Ishikawa (cell line): ENCODE measurements around the gene CYB5D1.

Source experiments
- EGR1 ChIP-seq: IDR thresholded peaks from 2 replicates; pipeline ENCODE4 v1.6.1; 2012
- EP300 ChIP-seq: IDR thresholded peaks from 2 replicates; pipeline ENCODE4 v1.6.1; 2012; ENCODE audit warnings: borderline replicate concordance
- FOXM1 ChIP-seq: IDR thresholded peaks from 2 replicates; pipeline ENCODE4 v1.6.1; 2012; ENCODE audit warnings: low read depth, borderline replicate concordance
- NFIC ChIP-seq: IDR thresholded peaks from 2 replicates; pipeline ENCODE4 v1.6.1; 2012
- RAD21 ChIP-seq: IDR thresholded peaks from 2 replicates; pipeline ENCODE4 v1.6.1; 2012; ENCODE audit warnings: low read depth
- REST ChIP-seq: IDR thresholded peaks from 2 replicates; pipeline ENCODE4 v1.6.1; 2012; ENCODE audit warnings: low read depth, mild to moderate bottlenecking
- TAF1 ChIP-seq: IDR thresholded peaks from 2 replicates; pipeline ENCODE4 v1.6.1; 2012; ENCODE audit warnings: low read depth, mild to moderate bottlenecking
- TCF12 ChIP-seq: IDR thresholded peaks from 2 replicates; pipeline ENCODE4 v1.6.1; 2012; ENCODE audit warnings: low read depth
- TEAD4 ChIP-seq: IDR thresholded peaks from 2 replicates; pipeline ENCODE4 v1.6.1; 2012
- ZBTB7A ChIP-seq: IDR thresholded peaks from 2 replicates; pipeline ENCODE4 v1.6.1; 2012; ENCODE audit warnings: low read depth

- no peak for TF ChIP-seq RAD21
- TF ChIP-seq EP300, result no peak
- no peak for TF ChIP-seq REST
- no peak for TF ChIP-seq NFIC
- no peak for TF ChIP-seq FOXM1
- no peak for TF ChIP-seq TAF1
- TF ChIP-seq TEAD4, result no peak
- no peak for TF ChIP-seq EGR1
- TF ChIP-seq ZBTB7A, result no peak
- TF ChIP-seq TCF12, result no peak
Observed at GRCh38 chr17:7822126-7822525, 35.7 kb upstream of the CYB5D1 start.
